ENCODE data around the gene SLC46A1. TPM values are rescaled to one million over a fixed set of nuclear protein-coding genes. Genes with fewer than 3 reads are reported as not detected.

The SLC46A1 gene
- total RNA-seq, 1 donor from 2014 or later = 2.1 TPM

DNA sequence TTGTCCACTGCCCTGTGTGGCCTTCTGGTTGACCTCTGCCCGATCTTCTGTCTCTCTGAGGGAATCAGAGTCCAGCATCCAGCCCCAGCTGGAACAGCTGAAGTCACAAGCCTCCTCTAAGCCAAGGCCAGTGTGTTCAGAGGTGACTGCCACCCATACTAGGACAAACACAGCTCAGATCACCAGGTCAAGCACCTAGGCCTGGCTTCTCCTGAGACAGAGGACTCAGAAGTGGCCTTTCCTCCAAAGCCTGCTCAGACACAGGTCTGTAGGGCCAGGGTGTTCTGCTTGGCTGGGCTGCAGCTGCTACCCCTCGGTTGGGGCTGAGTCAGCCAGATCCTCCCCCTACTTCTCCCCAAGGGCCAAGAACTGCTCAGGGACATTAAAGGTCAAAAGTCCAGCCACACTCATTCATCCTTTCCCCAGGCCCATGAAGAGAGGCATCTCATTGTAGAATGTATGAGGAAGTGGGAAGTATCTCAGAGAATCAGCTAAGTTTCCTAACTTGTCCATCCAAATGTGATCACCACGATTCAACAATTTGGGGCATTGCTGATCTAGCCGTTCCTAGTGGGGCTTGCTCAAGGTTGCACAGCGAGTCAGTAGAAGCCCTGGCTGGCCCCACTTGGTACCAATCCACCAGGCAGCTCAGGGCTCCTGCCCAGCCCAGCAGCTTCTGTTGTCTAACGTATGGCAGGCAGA, 7.6 kb downstream of the SLC46A1 start:
- CTCF ChIA-PET = no interaction called here
- Mint-ChIP-seq H3K9me3 (no peaks in the 10 kb centered on the region), H3K27me3 (no peaks in the 10 kb centered on the region), H3K27ac (peak overlapping the region; percentile 20), H3K36me3 (ENCODE audit: low read depth) (peaks cover 19% of the 10 kb centered on the region), H3K4me1 (peaks cover 8% of the 10 kb centered on the region), H3K4me3 (no peak overlapping the region)
- ATAC-seq (ENCODE audit: low read depth) (peak; percentile 45), DNase-seq (no peak)
- POLR2A ChIA-PET = no interaction called here
- intact Hi-C loops (cut with micrococcal nuclease) = no loop called here
- TF ChIP-seq, protein P1, sequence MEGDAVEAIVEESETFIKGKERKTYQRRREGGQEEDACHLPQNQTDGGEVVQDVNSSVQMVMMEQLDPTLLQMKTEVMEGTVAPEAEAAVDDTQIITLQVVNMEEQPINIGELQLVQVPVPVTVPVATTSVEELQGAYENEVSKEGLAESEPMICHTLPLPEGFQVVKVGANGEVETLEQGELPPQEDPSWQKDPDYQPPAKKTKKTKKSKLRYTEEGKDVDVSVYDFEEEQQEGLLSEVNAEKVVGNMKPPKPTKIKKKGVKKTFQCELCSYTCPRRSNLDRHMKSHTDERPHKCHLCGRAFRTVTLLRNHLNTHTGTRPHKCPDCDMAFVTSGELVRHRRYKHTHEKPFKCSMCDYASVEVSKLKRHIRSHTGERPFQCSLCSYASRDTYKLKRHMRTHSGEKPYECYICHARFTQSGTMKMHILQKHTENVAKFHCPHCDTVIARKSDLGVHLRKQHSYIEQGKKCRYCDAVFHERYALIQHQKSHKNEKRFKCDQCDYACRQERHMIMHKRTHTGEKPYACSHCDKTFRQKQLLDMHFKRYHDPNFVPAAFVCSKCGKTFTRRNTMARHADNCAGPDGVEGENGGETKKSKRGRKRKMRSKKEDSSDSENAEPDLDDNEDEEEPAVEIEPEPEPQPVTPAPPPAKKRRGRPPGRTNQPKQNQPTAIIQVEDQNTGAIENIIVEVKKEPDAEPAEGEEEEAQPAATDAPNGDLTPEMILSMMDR (IDR thresholded peaks at IDR 0.05) = no peak

- DNase-seq (no peak), ATAC-seq (ENCODE audit: low read depth) (no peak)
- CTCF ChIA-PET = no interaction called here
- H3K9me3 Mint-ChIP-seq = no peaks in the 10 kb centered on the region
- intact Hi-C loops (cut with micrococcal nuclease) = no loop called here
- peak overlapping the region; percentile 20 for H3K27ac Mint-ChIP-seq
- POLR2A ChIA-PET = no interaction called here
- H3K4me3 Mint-ChIP-seq = no peak overlapping the region
- peaks cover 20% of the 10 kb centered on the region for H3K36me3 Mint-ChIP-seq (ENCODE audit: low read depth)
- TF ChIP-seq, protein P1 (IDR thresholded peaks at IDR 0.05) = no peak
- H3K4me1 Mint-ChIP-seq = peaks cover 8% of the 10 kb centered on the region
- H3K27me3 Mint-ChIP-seq = no peaks in the 10 kb centered on the region
Measured at GRCh38 chr17:28397687-28398279, 8.2 kb downstream of the SLC46A1 start.

DNA sequence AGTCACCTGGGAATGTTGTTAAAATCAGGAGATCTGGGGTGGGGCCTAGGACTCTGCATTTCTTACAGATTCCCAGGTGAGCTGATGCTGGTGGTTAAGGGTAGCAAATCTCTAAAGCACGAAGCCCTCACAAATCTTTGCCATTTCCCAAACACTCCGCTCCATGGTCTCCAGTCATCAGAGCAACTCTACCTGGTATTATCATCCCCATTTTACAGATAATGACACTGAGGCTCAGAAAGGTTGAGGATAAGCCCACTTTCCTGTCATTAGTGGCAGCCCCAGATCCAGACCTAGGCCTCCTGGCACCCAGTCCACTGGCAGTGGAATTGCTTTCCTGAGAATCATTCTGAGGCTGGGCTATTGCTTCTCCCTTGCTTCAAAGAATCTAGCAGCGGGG, 8.7 kb downstream of the SLC46A1 start:
- Mint-ChIP-seq H3K27ac (no peak overlapping the region), H3K36me3 (ENCODE audit: low read depth) (peaks cover 25% of the 10 kb centered on the region), H3K4me1 (peaks cover 8% of the 10 kb centered on the region), H3K27me3 (no peaks in the 10 kb centered on the region), H3K9me3 (no peaks in the 10 kb centered on the region), H3K4me3 (no peak overlapping the region)
- no peak for ATAC-seq (ENCODE audit: low read depth)
- intact Hi-C loops (cut with micrococcal nuclease) = no loop called here
- DNase-seq = no peak
- ChIA-PET CTCF (interaction anchor here (1.1 kb wide), 1 partner anchor 19 kb away, joined by 4 read pairs; no protein-coding TSS in a partner anchor), POLR2A (no interaction called here)
- TF ChIP-seq, protein P1 (IDR thresholded peaks at IDR 0.05) = no peak

DNA sequence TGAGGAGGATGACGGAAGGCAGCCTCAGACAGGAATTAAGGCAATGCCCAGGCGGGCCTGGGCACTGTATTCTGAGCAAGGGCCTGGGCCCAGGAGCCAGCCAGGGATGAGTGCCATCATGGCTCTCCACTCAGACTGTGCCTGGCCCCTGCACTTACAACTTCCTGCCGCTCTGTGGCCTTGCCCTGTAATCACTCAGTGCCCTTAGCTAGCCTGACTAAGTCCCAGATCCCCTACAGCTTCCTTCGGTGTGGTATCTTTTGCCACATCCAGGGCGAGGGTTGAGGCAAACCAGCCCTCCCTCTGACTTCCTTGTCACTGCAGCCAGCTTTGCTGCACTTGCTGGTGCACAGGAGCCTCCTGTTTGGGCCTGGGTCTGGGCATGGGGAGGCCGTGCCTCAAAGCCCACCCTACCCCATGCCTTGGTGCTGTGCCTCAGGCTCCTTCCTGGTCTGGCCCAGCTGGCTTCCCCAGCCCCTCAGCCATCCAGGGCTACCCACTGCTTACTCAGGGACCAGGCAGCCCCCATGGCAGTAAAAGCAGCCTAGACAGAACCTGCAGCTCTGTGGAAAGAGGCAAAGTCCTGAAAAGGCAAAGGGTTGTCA, 9.3 kb downstream of the SLC46A1 start:
- DNase-seq = no peak
- ATAC-seq (ENCODE audit: low read depth) = no peak
- TF ChIP-seq, protein P1 (IDR thresholded peaks at IDR 0.05) = no peak
- no peaks in the 10 kb centered on the region for H3K27me3 Mint-ChIP-seq
- ChIA-PET CTCF (interaction anchor here (1.1 kb wide), 1 partner anchor 20 kb away, joined by 4 read pairs; no protein-coding TSS in a partner anchor), POLR2A (no interaction called here)
- H3K9me3 Mint-ChIP-seq = no peaks in the 10 kb centered on the region
- peaks cover 26% of the 10 kb centered on the region for H3K36me3 Mint-ChIP-seq (ENCODE audit: low read depth)
- intact Hi-C loops (cut with micrococcal nuclease) = no loop called here
- no peak overlapping the region for H3K27ac Mint-ChIP-seq
- peaks cover 8% of the 10 kb centered on the region for H3K4me1 Mint-ChIP-seq
- no peak overlapping the region for H3K4me3 Mint-ChIP-seq

DNA sequence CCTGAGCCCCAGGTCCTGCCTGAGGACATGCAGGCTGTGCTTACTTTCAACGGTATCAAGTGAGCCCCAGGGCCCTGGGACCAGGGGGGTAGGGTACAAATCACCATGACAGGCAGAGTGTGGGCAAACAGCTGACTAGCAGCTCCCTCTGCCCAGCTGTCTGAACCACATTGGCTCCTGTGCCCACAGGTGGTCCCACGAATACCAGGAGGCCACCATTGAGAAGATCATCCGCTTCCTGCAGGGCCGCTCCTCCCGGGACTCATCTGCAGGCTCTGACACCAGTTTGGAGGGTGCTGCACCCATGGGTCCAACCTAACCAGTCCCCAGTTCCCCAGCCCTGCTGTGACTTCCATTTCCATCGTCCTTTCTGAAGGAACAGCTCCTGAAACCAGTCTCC, 10.0 kb downstream of the SLC46A1 start:
- CTCF ChIA-PET = no interaction called here

More for the DNA sequence above, 10.0 kb downstream of the SLC46A1 start:
- no peak for DNase-seq
- Mint-ChIP-seq H3K27ac (no peak overlapping the region), H3K36me3 (ENCODE audit: low read depth) (peaks cover 33% of the 10 kb centered on the region), H3K9me3 (no peaks in the 10 kb centered on the region), H3K4me1 (peaks cover 8% of the 10 kb centered on the region), H3K4me3 (no peak overlapping the region), H3K27me3 (no peaks in the 10 kb centered on the region)
- no peak for ATAC-seq (ENCODE audit: low read depth)
- intact Hi-C loops (cut with micrococcal nuclease) = no loop called here
- POLR2A ChIA-PET = no interaction called here
- TF ChIP-seq, protein P1 (IDR thresholded peaks at IDR 0.05) = no peak

Data from activated B cell treated with CpG ODN at 0.5 μM for 24 hours (primary cell).